ENCODE measurements around the gene CDC42BPA.
"Not testable (repeated sequence)": the region's sequence is repeated elsewhere in the genome, so short reads cannot be mapped to it uniquely, and the experiment has no call there.

Gene CDC42BPA

GRCh38 chr1:227197064-227197463 lies 121.2 kb downstream of the CDC42BPA start:
- DNase-seq, result no peak

GRCh38 chr1:227192163-227192562 lies 126.1 kb downstream of the CDC42BPA start:
- no peak for DNase-seq

GRCh38 chr1:227191607-227192006 lies 126.7 kb downstream of the CDC42BPA start:
- no peak for DNase-seq

- DNase-seq, result no peak
Measured at GRCh38 chr1:227190321-227190720, 128.0 kb downstream of the CDC42BPA start.

GRCh38 chr1:227185291-227185690 lies 133.0 kb downstream of the CDC42BPA start:
- DNase-seq, result no peak

GRCh38 chr1:227182012-227182411 lies 136.3 kb downstream of the CDC42BPA start:
- no peak for DNase-seq

- DNase-seq, result no peak
Measured at GRCh38 chr1:227175611-227176010, 142.7 kb downstream of the CDC42BPA start.

GRCh38 chr1:227174164-227174563 lies 144.1 kb downstream of the CDC42BPA start:
- DNase-seq, result no peak

- DNase-seq, result no peak
Measured at GRCh38 chr1:227170361-227171166, 147.7 kb downstream of the CDC42BPA start.

- no peak for DNase-seq
Measured at GRCh38 chr1:227169343-227169742, 148.9 kb downstream of the CDC42BPA start.

- no peak for DNase-seq
Measured at GRCh38 chr1:227167276-227168101, 150.8 kb downstream of the CDC42BPA start.

GRCh38 chr1:227166559-227166958 lies 151.7 kb downstream of the CDC42BPA start:
- DNase-seq, result no peak

GRCh38 chr1:227161470-227161869 lies 156.8 kb downstream of the CDC42BPA start:
- no peak for DNase-seq

- DNase-seq, result no peak
Measured at GRCh38 chr1:227156520-227156919, 161.8 kb downstream of the CDC42BPA start.

- DNase-seq, result no peak
Measured at GRCh38 chr1:227155688-227156087, 162.6 kb downstream of the CDC42BPA start.

- no peak for DNase-seq
Measured at GRCh38 chr1:227155004-227155403, 163.3 kb downstream of the CDC42BPA start.

- DNase-seq, result no peak
Measured at GRCh38 chr1:227152525-227152924, 165.8 kb downstream of the CDC42BPA start.

GRCh38 chr1:227140376-227140775 lies 177.9 kb downstream of the CDC42BPA start:
- no peak for DNase-seq

- DNase-seq, result no peak
Measured at GRCh38 chr1:227136210-227136820, 182.0 kb downstream of the CDC42BPA start.

GRCh38 chr1:227134686-227135314 lies 183.5 kb downstream of the CDC42BPA start:
- DNase-seq, result no peak

- DNase-seq, result not testable (repeated sequence)
Measured at GRCh38 chr1:227132695-227133094, 185.6 kb downstream of the CDC42BPA start.

GRCh38 chr1:227131193-227131592 lies 187.1 kb downstream of the CDC42BPA start:
- DNase-seq, result no peak

GRCh38 chr1:227127891-227128290 lies 190.4 kb downstream of the CDC42BPA start:
- no peak for DNase-seq
